ENCODE data around the gene AKAP4.

- TF ChIP-seq CTCF (IDR thresholded peaks at IDR 0.05; ENCODE audit: low read depth, low read length) = no peak
- TF ChIP-seq POLR2A (IDR thresholded peaks at IDR 0.05; ENCODE audit: extremely low read depth, insufficient read length) = no peak
- no peak for TF ChIP-seq MYC (IDR thresholded peaks at IDR 0.05; ENCODE audit: low read depth, low read length)
- no peak for TF ChIP-seq MAX (IDR thresholded peaks at IDR 0.05; ENCODE audit: low read depth, low read length)
Measured at GRCh38 chrX:50147972-50148371, 52.8 kb downstream of the AKAP4 start.
